GM19438 (cell line): ENCODE data around the gene LFNG.
"Not testable (repeated sequence)": the region's sequence is repeated elsewhere in the genome, so short reads cannot be mapped to it uniquely, and the experiment has no call there.

Source experiments
- ATAC-seq: cut with Tn5 transposase; IDR thresholded peaks from one replicate; pipeline ENCODE4 v1.9.1; 2021; ENCODE audit warnings: low read depth; ENCODE audit not compliant: unreplicated experiment

The LFNG gene

GRCh38 chr7:2526659-2527504, 7.3 kb downstream of the LFNG start:
- no peak for ATAC-seq

- no peak for ATAC-seq
Measured at GRCh38 chr7:2527505-2528467, 8.2 kb downstream of the LFNG start.

DNA sequence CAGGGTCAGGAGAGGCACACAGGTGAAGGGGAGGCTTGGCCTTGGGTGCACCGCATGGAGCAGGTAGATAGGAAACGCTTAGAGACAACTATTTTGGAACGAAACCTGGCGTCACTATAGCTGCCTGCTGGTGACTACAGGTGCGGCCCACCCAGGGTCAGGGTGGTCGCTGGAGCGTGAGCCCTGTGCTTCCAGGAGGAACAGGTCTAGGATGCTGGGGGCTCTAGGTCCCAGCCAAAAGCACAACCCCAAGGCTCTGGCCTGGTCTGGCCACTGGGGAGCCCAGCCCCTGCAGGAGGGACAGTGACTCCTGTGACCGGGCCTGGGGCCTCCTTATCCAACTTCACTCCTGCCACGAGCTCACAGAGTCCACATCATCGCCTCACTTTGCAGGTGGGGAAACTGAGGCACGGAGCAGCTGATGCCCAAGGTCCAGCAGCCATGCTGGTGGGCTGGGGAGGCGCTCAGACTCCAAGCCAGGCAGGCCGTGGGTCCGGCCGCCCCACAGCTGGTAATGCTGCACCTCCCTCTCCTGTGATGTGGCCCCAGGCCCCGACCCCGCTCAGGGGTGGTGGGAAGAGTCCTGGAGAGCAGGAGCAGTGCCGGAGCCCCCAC, 9.0 kb downstream of the LFNG start:
- no peak for ATAC-seq

DNA sequence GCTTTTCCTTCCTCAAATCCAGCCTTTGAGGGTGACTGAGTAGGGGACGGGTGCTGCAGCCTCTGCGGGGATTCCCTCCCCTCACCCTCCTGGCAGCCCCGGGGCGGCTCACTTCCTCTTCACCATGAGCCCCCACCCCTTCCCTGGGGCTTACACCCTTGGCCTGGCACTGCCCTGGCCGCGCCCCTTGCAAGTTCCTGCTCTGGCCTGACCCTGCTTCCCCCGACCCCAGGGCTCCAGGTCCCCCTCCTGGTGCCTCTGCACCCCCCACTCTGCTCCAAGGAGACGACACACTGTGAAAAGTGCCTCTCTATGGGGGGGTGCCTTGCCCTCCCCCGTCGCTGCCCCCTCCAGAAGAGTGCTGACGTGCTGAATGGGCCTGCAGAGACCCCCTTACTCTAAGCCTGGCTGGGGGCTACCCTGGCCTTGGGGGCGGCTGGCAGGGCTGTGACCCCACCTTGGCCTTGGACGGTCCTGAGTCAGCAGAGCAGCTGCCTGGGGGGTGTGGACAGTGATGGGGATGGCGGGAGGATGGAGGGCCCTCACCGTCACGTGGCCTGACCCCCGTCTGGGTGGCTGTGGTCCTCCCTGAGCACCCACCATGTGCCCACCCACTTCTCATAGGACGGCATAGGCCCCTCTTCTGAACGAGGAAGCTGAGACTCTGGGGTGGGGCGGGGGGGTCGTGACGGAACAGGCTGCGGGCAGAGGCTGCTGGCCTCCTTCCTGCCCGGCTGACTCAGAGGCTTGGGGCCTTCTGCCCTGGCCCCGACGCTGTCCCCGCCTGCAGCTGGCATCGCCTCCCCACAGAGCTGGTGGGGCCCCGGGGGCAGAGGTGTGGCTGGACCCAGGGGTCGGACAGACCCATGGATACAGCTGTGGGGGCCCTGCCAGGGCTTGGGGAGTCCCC, 9.8 kb downstream of the LFNG start:
- no peak for ATAC-seq

- ATAC-seq: no peak
Measured at GRCh38 chr7:2530071-2530987, 10.8 kb downstream of the LFNG start.

- not testable (repeated sequence) for ATAC-seq
Measured at GRCh38 chr7:2530994-2531795, 11.6 kb downstream of the LFNG start.

DNA sequence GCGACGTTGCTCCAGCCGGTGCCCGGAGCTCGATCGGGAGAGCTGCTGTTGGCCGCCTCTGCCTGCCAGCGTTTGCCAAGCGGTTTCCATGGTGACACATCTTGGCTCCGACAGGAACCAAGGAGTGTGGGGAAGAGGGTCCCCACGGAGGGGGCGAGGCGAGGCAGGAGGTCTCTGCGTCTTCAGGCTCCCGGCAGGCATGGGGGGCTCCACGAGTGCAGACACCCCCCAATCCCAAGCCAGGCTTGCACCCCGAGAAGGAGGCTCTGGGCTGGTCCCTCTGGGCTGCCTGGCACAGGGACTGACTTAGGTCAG, 12.2 kb downstream of the LFNG start:
- ATAC-seq: not testable (repeated sequence)

DNA sequence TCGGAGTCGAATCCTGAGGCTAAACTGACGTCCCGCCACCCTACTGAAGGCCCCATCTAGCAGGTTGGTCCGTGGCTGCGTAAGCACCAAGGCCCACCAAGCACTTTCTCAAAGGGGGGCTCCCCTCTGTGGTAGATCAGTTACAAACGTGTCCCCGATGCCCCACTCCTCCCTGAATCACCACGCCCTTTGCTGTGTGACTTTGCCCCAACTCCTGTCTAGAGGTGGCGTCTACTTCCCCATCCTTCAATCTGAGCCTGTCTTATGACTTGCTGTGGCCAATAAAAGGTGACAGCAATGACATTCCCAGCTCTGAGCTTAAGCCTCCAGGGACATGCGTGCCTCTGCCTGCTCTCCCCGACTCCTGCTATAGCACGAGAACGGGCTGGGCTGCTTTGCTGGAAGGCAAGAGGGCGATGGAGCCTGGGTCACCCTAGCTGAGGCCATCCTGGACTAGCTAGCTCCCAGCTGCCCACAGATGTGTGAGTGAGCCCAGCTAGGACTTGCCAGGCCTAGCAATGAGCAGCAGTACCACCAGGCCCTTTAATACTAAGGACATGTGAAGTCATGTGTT, 12.7 kb downstream of the LFNG start:
- ATAC-seq: not testable (repeated sequence)

DNA sequence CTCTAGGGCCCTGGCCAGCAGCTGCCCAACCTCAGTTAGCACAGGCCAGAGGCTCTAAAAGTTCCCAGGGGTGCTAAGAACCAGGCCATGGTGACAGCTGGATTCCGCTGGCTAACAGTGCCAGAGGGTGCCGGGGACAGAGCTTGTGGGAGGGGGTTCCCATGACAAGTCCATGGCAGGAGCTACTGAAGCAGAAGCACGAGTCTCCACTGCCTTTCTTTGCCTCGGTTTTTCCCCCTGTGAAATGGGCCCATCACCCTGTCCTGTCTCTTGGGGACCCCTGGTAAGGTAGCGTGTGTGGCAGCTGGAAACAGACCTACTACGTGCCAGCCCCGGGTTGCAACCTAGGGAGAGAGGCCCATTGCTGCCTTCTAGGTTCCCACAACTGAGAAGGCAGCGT, 13.2 kb downstream of the LFNG start:
- not testable (repeated sequence) for ATAC-seq

DNA sequence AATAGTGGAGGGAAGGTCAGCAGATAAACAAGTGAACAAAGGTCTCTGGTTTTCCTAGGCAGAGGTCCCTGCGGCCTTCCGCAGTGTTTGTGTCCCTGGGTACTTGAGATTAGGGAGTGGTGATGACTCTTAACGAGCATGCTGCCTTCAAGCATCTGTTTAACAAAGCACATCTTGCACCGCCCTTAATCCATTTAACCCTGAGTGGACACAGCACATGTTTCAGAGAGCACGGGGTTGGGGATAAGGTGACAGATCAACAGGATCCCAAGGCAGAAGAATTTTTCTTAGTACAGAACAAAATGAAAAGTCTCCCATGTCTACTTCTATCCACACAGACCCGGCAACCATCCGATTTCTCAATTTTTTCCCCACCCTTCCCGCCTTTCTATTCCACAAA, 14.0 kb downstream of the LFNG start:
- not testable (repeated sequence) for ATAC-seq

GRCh38 chr7:2534214-2534613, 14.6 kb downstream of the LFNG start:
- ATAC-seq: not testable (repeated sequence)

GRCh38 chr7:2535872-2536627, 16.5 kb downstream of the LFNG start:
- ATAC-seq: not testable (repeated sequence)

DNA sequence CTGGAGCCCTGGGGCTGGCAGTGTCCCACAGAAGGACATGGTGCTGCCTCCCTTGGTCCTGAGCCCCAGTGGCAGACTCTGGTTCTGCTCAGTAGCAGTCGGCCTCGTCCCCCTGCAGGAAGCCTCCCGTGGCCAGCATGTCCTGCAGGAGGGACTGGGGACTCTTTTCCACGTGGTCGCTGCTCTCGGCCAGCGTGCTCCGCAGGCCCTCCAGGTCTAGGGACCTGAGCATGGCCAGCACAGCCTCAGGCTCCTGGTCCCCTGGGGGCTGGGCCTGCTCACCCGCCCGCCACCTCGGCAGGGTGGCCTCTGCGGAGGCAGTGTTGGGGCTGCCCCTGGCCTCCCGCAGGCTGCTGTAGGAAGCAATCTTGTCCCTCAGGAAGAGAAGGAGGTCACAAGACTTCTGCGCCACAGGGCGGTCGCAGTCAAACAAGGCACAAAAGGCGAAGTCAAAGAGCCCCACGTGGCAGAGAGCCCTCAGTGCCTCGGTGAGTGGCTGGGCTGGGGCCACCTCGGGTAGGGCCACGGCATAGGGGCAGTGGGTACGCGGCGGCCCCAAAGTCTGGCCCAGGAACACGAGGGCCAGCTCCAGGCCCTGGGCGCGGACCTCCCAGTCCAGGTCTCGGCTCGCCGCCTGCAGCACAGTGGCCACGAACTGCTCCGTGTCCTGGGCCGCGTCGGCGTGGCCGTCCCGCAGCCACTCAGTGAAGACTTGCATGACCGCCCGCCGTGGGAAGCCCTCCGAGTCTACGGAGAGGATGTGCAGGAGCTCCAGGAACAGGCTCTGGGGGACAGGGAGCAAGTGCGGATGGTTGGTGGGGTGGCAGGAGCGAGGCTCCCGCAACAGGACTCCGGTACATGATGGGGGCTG, 18.6 kb downstream of the LFNG start:
- no peak for ATAC-seq

- no peak for ATAC-seq
Measured at GRCh38 chr7:2539031-2539911, 19.7 kb downstream of the LFNG start.

- ATAC-seq: no peak
Measured at GRCh38 chr7:2540133-2540532, 20.6 kb downstream of the LFNG start.
